ENCODE measurements around the gene RFC3.
A peak's percentile ranks its signal among the peaks of the same experiment; 100 is the strongest.

Gene RFC3

DNA sequence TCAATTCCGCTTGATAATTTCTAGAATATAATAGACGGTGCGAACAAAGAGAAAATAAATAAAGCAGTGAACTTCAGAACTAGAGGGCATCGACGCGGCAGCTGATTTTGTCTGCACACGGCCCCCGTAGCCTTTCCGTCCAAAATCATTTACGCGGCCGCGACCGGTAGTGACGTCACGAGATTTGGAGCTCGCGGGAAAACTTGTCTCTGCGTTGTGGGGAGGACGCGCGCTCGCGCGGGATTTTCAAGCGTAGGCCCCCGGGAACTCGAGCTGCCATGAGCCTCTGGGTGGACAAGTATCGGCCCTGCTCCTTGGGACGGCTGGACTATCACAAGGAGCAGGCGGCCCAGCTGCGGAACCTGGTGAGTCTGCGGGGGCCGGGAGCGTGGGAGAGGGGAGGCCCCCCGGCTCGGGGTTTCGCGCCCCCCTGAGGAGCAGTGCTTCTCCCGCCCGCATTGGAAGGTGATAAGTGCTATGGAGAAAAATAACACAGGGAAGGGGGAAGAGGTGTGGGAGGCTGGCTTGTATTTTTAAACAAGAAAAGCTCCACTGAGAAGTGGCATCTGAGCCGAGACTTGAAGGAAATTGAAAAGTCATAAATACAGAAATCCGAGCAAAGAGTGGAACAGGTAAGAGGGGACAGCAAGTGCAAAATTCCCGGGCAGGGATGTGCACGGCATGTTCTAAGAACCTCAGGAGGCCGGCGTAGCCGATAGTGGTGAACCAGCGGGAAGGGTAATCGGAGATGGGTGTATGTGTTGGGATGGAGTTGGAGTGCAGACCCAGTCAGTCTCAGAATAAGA, at the start of gene RFC3:
TSS of gene RFC3 (plus strand) at position 249 of the 806 bp plus-strand sequence. CDS start at position 279, 30 bp downstream.
- Mint-ChIP-seq H3K4me3 (peak within 1 kb of the TSS; percentile 92 to 94 (median 93)), H3K9me3 (no peaks in the 10 kb centered on the region), H3K27me3 (ENCODE audit: low read depth) (peaks cover 4% of the 10 kb centered on the region), H3K4me1 (peaks cover 23% of the 10 kb centered on the region), H3K27ac (peak within 1 kb of the TSS; percentile 98 to 100 (median 99)), H3K36me3 (ENCODE audit: low read depth) (peaks cover 14% of the 10 kb centered on the region)
- TF ChIP-seq, protein P1, sequence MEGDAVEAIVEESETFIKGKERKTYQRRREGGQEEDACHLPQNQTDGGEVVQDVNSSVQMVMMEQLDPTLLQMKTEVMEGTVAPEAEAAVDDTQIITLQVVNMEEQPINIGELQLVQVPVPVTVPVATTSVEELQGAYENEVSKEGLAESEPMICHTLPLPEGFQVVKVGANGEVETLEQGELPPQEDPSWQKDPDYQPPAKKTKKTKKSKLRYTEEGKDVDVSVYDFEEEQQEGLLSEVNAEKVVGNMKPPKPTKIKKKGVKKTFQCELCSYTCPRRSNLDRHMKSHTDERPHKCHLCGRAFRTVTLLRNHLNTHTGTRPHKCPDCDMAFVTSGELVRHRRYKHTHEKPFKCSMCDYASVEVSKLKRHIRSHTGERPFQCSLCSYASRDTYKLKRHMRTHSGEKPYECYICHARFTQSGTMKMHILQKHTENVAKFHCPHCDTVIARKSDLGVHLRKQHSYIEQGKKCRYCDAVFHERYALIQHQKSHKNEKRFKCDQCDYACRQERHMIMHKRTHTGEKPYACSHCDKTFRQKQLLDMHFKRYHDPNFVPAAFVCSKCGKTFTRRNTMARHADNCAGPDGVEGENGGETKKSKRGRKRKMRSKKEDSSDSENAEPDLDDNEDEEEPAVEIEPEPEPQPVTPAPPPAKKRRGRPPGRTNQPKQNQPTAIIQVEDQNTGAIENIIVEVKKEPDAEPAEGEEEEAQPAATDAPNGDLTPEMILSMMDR (IDR thresholded peaks at IDR 0.05; ENCODE audit: unreplicated experiment in 3 of 3): no peak

GRCh38 chr13:33771296-33771695, 46.7 kb upstream of the RFC3 start:
- no peak overlapping the region for H3K4me3 Mint-ChIP-seq
- peaks cover 4% of the 10 kb centered on the region for H3K27me3 Mint-ChIP-seq (ENCODE audit: low read depth)
- H3K36me3 Mint-ChIP-seq (ENCODE audit: low read depth): no peaks in the 10 kb centered on the region
- H3K4me1 Mint-ChIP-seq: peaks cover 7% of the 10 kb centered on the region
- no peak overlapping the region for H3K27ac Mint-ChIP-seq
- TF ChIP-seq, protein P1 (IDR thresholded peaks at IDR 0.05; ENCODE audit: unreplicated experiment in 3 of 3): no peak
- H3K9me3 Mint-ChIP-seq: no peaks in the 10 kb centered on the region

DNA sequence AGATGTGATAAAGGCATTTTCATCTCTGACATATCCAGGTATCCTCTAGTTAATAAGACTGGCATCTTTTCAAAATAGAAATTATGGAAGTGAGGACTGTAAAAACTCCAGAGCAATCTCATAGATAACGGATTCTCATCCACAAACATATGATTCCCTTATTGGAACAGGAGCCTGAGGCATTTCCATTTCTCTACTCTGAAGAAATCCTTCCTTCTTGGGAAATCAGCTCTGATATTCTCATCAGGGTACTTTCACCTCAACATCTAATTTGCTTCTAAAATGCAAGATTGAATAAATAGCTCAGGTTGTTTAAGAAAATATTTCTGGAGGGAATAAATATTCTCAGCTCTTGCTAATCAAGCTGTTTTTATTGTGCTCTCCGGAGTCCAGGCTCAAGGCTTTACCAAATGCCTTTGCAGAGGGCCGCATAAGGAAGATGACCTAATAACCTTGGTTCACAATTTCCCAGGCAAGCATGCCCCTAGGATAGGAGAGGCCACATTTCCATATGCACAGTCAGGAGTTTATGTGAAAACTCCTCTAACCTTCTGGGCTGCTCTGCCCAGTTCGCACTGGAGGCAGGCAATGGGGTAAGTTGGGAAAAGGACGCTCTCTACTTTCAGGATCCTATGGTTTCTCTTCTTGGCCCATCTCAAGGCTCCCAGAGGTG, 44.0 kb upstream of the RFC3 start:
- Mint-ChIP-seq H3K27me3 (ENCODE audit: low read depth) (peaks cover 4% of the 10 kb centered on the region), H3K27ac (no peak overlapping the region), H3K4me3 (no peak overlapping the region), H3K9me3 (no peaks in the 10 kb centered on the region), H3K36me3 (ENCODE audit: low read depth) (no peaks in the 10 kb centered on the region), H3K4me1 (peaks cover 7% of the 10 kb centered on the region)
- TF ChIP-seq, protein P1 (IDR thresholded peaks at IDR 0.05; ENCODE audit: unreplicated experiment in 3 of 3): no peak

DNA sequence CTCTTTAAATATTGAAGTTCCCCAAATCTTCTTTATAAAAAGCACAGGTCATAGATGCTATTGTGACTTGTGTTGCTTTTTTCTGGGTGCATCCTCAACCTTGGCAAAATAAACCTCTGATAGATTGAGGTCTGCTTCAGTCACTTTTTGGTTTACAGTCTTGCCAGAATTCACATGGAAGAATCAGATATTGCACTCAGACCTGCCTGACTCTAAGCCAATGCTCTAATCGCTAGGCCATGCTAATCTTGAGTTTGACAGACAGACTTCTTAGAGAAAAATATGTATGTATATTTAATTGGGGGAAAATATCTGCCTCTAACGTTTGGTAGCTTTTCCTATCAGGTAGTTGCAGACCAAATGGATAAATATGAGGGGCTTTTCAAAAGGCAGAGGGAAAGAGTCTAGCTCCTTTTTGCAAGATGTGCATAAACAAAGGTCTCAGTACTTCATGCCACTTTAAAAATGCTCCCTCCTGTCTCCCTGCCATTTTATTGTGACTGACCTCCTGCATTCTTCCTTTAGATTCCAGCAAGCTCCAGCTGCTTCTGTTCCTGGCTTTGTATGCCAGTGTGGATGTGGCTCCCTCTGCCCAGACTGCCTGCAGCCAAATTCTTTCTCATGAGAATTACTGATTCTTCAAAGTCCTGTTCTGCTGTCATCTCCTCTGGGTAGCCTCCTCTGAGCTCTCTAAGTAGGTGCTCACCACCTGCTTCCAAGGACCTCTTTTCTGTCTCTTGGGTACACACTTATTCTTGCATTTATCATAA, 42.4 kb upstream of the RFC3 start:
- Mint-ChIP-seq H3K36me3 (ENCODE audit: low read depth) (no peaks in the 10 kb centered on the region), H3K4me1 (peaks cover 7% of the 10 kb centered on the region), H3K4me3 (no peak overlapping the region), H3K27me3 (ENCODE audit: low read depth) (peaks cover 4% of the 10 kb centered on the region), H3K27ac (no peak overlapping the region), H3K9me3 (no peaks in the 10 kb centered on the region)
- TF ChIP-seq, protein P1 (IDR thresholded peaks at IDR 0.05; ENCODE audit: unreplicated experiment in 3 of 3): no peak

GRCh38 chr13:33776239-33776881, 41.6 kb upstream of the RFC3 start:
- peaks cover 7% of the 10 kb centered on the region for H3K4me1 Mint-ChIP-seq
- peaks cover 4% of the 10 kb centered on the region for H3K27me3 Mint-ChIP-seq (ENCODE audit: low read depth)
- H3K36me3 Mint-ChIP-seq (ENCODE audit: low read depth): no peaks in the 10 kb centered on the region
- no peaks in the 10 kb centered on the region for H3K9me3 Mint-ChIP-seq
- H3K27ac Mint-ChIP-seq: no peak overlapping the region
- TF ChIP-seq, protein P1 (IDR thresholded peaks at IDR 0.05; ENCODE audit: unreplicated experiment in 3 of 3): no peak
- no peak overlapping the region for H3K4me3 Mint-ChIP-seq
